ENCODE data around the gene SLC2A4.
"Not testable (repeated sequence)": the region's sequence is repeated elsewhere in the genome, so short reads cannot be mapped to it uniquely, and the experiment has no call there.

SLC2A4 gene

GRCh38 chr17:7281074-7281952, at the start of gene SLC2A4:
Gene SLC2A4, plus strand, starts transcription at chr17:7281718. Its CDS starts 217 bp downstream, at chr17:7281935.
- peak; percentile 90 for DNase-seq

- DNase-seq, result no peak
Observed at GRCh38 chr17:7232114-7232513, 49.4 kb upstream of the SLC2A4 start.

GRCh38 chr17:7233701-7234082, 47.8 kb upstream of the SLC2A4 start:
- DNase-seq, result no peak

- peak; percentile 95 for DNase-seq
Observed at GRCh38 chr17:7234083-7234951, 47.2 kb upstream of the SLC2A4 start, which contains the start of gene DVL2. Gene DVL2, minus strand, starts transcription at chr17:7234517. Its CDS starts 255 bp downstream, at chr17:7234262.

GRCh38 chr17:7235693-7236665, 45.5 kb upstream of the SLC2A4 start:
- no peak for DNase-seq

- DNase-seq, result no peak
Observed at GRCh38 chr17:7236808-7237207, 44.7 kb upstream of the SLC2A4 start.

- DNase-seq, result no peak
Observed at GRCh38 chr17:7237266-7237760, 44.2 kb upstream of the SLC2A4 start.

- peak; percentile 88 for DNase-seq
Observed at GRCh38 chr17:7237761-7238419, 43.6 kb upstream of the SLC2A4 start.

GRCh38 chr17:7238420-7239090, 43.0 kb upstream of the SLC2A4 start:
- DNase-seq, result peak; percentile 64

- peak; percentile 100 for DNase-seq
Observed at GRCh38 chr17:7239091-7240027, 42.2 kb upstream of the SLC2A4 start, which contains the start of gene PHF23. Gene PHF23, minus strand, starts transcription at chr17:7239457. Its CDS starts 178 bp downstream, at chr17:7239279.

GRCh38 chr17:7240375-7240774, 41.1 kb upstream of the SLC2A4 start:
- DNase-seq, result no peak

- no peak for DNase-seq
Observed at GRCh38 chr17:7241090-7241733, 40.3 kb upstream of the SLC2A4 start.

- peak; percentile 90 for DNase-seq
Observed at GRCh38 chr17:7241783-7242716, 39.5 kb upstream of the SLC2A4 start, which contains the start of gene GABARAP. Gene GABARAP, minus strand, starts transcription at chr17:7242449. Its CDS starts 119 bp downstream, at chr17:7242330.

- DNase-seq, result peak; percentile 93
Observed at GRCh38 chr17:7242717-7243452, 38.6 kb upstream of the SLC2A4 start.

- DNase-seq, result no peak
Observed at GRCh38 chr17:7243453-7243729, 38.1 kb upstream of the SLC2A4 start.

- not testable (repeated sequence) for DNase-seq
Observed at GRCh38 chr17:7243838-7244237, 37.7 kb upstream of the SLC2A4 start.

GRCh38 chr17:7246779-7247178, 34.7 kb upstream of the SLC2A4 start:
- DNase-seq, result no peak
